H9 (cell line): ENCODE measurements around the gene GSTP1. TPM values are rescaled to one million over a fixed set of nuclear protein-coding genes. Genes with fewer than 3 reads are reported as not detected.

Experiments used
- DNase-seq: peaks from one replicate; pipeline ENCODE4 v3.0.0-alpha.2; 2017
- H2AFZ ChIP-seq: one replicate; pipeline ENCODE4 v1.6.1; 2013; ENCODE audit warnings: mild to moderate bottlenecking, low read length, control low read depth, moderate library complexity
- H2AK5ac ChIP-seq: 2 replicates; pipeline ENCODE4 v1.6.1; 2013; ENCODE audit warnings: low read length, control low read depth, mixed read lengths; ENCODE audit not compliant: insufficient read length
- H2BK120ac ChIP-seq: one replicate; pipeline ENCODE4 v1.6.1; 2013; ENCODE audit warnings: low read depth, mild to moderate bottlenecking, low read length, control low read depth, inconsistent platforms; ENCODE audit not compliant: poor library complexity, severe bottlenecking
- H2BK12ac ChIP-seq: 2 replicates; pipeline ENCODE4 v1.6.1; 2013; ENCODE audit warnings: low read length, control low read depth, mixed read lengths, low read depth; ENCODE audit not compliant: insufficient read length
- H2BK15ac ChIP-seq: 2 replicates; pipeline ENCODE4 v1.6.1; 2013; ENCODE audit warnings: low read depth, low read length, control low read depth
- H2BK20ac ChIP-seq: one replicate; pipeline ENCODE4 v1.6.1; 2013; ENCODE audit warnings: low read depth, mild to moderate bottlenecking, low read length, control low read depth, inconsistent platforms; ENCODE audit not compliant: poor library complexity, severe bottlenecking
- H2BK5ac ChIP-seq: 2 replicates; pipeline ENCODE4 v1.6.1; 2013; ENCODE audit warnings: low read length, control low read depth, mixed read lengths; ENCODE audit not compliant: insufficient read length
- H3K14ac ChIP-seq: 2 replicates; pipeline ENCODE4 v1.6.1; 2013; ENCODE audit warnings: low read length, control low read depth; ENCODE audit not compliant: insufficient read depth
- H3K18ac ChIP-seq: 2 replicates; pipeline ENCODE4 v1.6.1; 2013; ENCODE audit warnings: low read depth, mild to moderate bottlenecking, mixed read lengths, low read length, control low read depth; ENCODE audit not compliant: insufficient read length
- H3K23ac ChIP-seq: 2 replicates; pipeline ENCODE4 v1.6.1; 2013; ENCODE audit warnings: low read length, control low read depth, mixed read lengths, low read depth; ENCODE audit not compliant: insufficient read length
- H3K23me2 ChIP-seq: 2 replicates; pipeline ENCODE4 v1.6.1; 2013; ENCODE audit warnings: low read depth, mild to moderate bottlenecking, mixed read lengths, low read length, control low read depth; ENCODE audit not compliant: insufficient read length, poor library complexity, severe bottlenecking
- H3K27ac ChIP-seq: 2 replicates; pipeline ENCODE4 v1.5.1; 2013; ENCODE audit warnings: low read length, control low read depth, mixed read lengths, low read depth; ENCODE audit not compliant: insufficient read length
- H3K27me3 ChIP-seq: 2 replicates; pipeline ENCODE4 v1.6.1; 2013; ENCODE audit warnings: low read length, control low read depth, inconsistent platforms; ENCODE audit not compliant: insufficient read depth
- H3K4ac ChIP-seq: 2 replicates; pipeline ENCODE4 v1.6.1; 2013; ENCODE audit warnings: low read depth, mild to moderate bottlenecking, control low read depth, inconsistent platforms, low read length, moderate library complexity
- H3K4me1 ChIP-seq: 2 replicates; pipeline ENCODE4 v1.6.1; 2013; ENCODE audit warnings: low read length, control low read depth, inconsistent platforms; ENCODE audit not compliant: insufficient read depth
- H3K4me2 ChIP-seq: 2 replicates; pipeline ENCODE4 v1.6.1; 2013; ENCODE audit warnings: low read length, control low read depth, mixed read lengths; ENCODE audit not compliant: insufficient read length, insufficient read depth
- H3K56ac ChIP-seq: 2 replicates; pipeline ENCODE4 v1.6.1; 2013; ENCODE audit warnings: low read depth, mild to moderate bottlenecking, mixed read lengths, low read length, control low read depth; ENCODE audit not compliant: insufficient read length
- H3K79me1 ChIP-seq: 2 replicates; pipeline ENCODE4 v1.6.1; 2013; ENCODE audit warnings: low read depth, mild to moderate bottlenecking, moderate library complexity, low read length, control low read depth, inconsistent platforms; ENCODE audit not compliant: insufficient read depth, poor library complexity, severe bottlenecking
- H3K79me2 ChIP-seq: 2 replicates; pipeline ENCODE4 v1.6.1; 2013; ENCODE audit warnings: low read length, control low read depth, inconsistent platforms; ENCODE audit not compliant: insufficient read depth
- H3K9ac ChIP-seq: 2 replicates; pipeline ENCODE4 v1.6.1; 2013; ENCODE audit warnings: low read length, control low read depth, mixed read lengths; ENCODE audit not compliant: insufficient read length; ENCODE audit errors: extremely low read depth
- H3K9me3 ChIP-seq: one replicate; pipeline ENCODE4 v1.6.1; 2013; ENCODE audit warnings: low read depth, low read length, inconsistent platforms; ENCODE audit not compliant: control insufficient read depth
- H3T11ph ChIP-seq: one replicate; pipeline ENCODE4 v1.6.1; 2013; ENCODE audit warnings: mild to moderate bottlenecking, low read length, control low read depth, inconsistent platforms
- H4K20me1 ChIP-seq: one replicate; pipeline ENCODE4 v1.6.1; 2013; ENCODE audit not compliant: control insufficient read depth, insufficient read length, insufficient read depth
- H4K5ac ChIP-seq: 2 replicates; pipeline ENCODE4 v1.6.1; 2013; ENCODE audit warnings: low read depth, mild to moderate bottlenecking, mixed read lengths, low read length, control low read depth; ENCODE audit not compliant: insufficient read length
- H4K8ac ChIP-seq: replicated peaks from 2 replicates; pipeline ENCODE4 v1.6.1; 2013; ENCODE audit warnings: low read length, control low read depth, mixed read lengths, low read depth; ENCODE audit not compliant: insufficient read length
- H4K91ac ChIP-seq: 2 replicates; pipeline ENCODE4 v1.6.1; 2013; ENCODE audit warnings: low read depth, mild to moderate bottlenecking, moderate library complexity, mixed read lengths, low read length, control low read depth; ENCODE audit not compliant: insufficient read length
- H3K27ac Mint-ChIP-seq, 3 experiments: 2 replicates in 2 of 3; 3 replicates in 1 of 3; pipeline ENCODE4 v1.8.0; 2020 to 2021; ENCODE audit warnings: mixed read lengths in 3 of 3, mild to moderate bottlenecking in 1 of 3, moderate library complexity in 1 of 3
- H3K27me3 Mint-ChIP-seq: 2 replicates; pipeline ENCODE4 v1.8.0; 2021; ENCODE audit warnings: low read depth, mild to moderate bottlenecking, moderate library complexity, mixed read lengths
- H3K36me3 Mint-ChIP-seq, 3 experiments: 2 replicates in 2 of 3; 3 replicates in 1 of 3; pipeline ENCODE4 v1.8.0; 2020 to 2021; ENCODE audit warnings: low read depth in 3 of 3, mixed read lengths in 3 of 3; ENCODE audit not compliant: insufficient read depth in 1 of 3
- H3K4me1 Mint-ChIP-seq, 2 experiments: 2 replicates each; pipeline ENCODE4 v1.8.0; 2020; ENCODE audit warnings: mixed read lengths in 2 of 2
- H3K4me3 Mint-ChIP-seq, 2 experiments: 2 replicates in 1 of 2; 3 replicates in 1 of 2; pipeline ENCODE4 v1.8.0; 2020 to 2021; ENCODE audit warnings: mild to moderate bottlenecking in 2 of 2, mixed read lengths in 2 of 2, moderate library complexity in 1 of 2
- H3K9me3 Mint-ChIP-seq, 2 experiments: 2 replicates in 1 of 2; 3 replicates in 1 of 2; pipeline ENCODE4 v1.8.0; 2020; ENCODE audit warnings: mild to moderate bottlenecking in 2 of 2, mixed read lengths in 2 of 2, moderate library complexity in 1 of 2
- CTCF ChIP-seq: fragments of 200-600 bp; sonication (generic); conservative IDR thresholded peaks from 3 replicates; pipeline ENCODE4 v1.8.0; 2021; ENCODE audit warnings: antibody characterized with exemption, mild to moderate bottlenecking
- WGBS: extraction: QIAGEN DNeasy Blood & Tissue Kit; methylation state at CpG from one replicate; pipeline ENCODE4 v1.1.7; 2013; ENCODE audit warnings: missing lambda C conversion rate, low lambda C conversion rate, mixed read lengths; ENCODE audit not compliant: insufficient read length; ENCODE audit errors: extremely low coverage; 5-methylcytosine and 5-hydroxymethylcytosine counted together
- total RNA-seq: library from RNA; stranded (reverse); gene quantifications from 2 replicates; pipeline ENCODE4 v1.2.1, GENCODE V29; 2021

The GSTP1 gene
- total RNA-seq, 1 experiment from 2014 or later, result 1,469 TPM

- H3K9me3 ChIP-seq, result no peaks in the 10 kb centered on the region
- no peaks in the 10 kb centered on the region for H3K79me2 ChIP-seq
- DNase-seq, result no peak
- no peak overlapping the region for H3K9ac ChIP-seq
- no peaks in the 10 kb centered on the region for H3K79me1 ChIP-seq
- no peak overlapping the region for H2BK12ac ChIP-seq
- H3K56ac ChIP-seq, result no peak overlapping the region
- no peak overlapping the region for H2AK5ac ChIP-seq
- no peak overlapping the region for H4K91ac ChIP-seq
- no peaks in the 10 kb centered on the region for H3K4me1 ChIP-seq
- no peak overlapping the region for H2BK20ac ChIP-seq
- H3K23ac ChIP-seq, result no peak overlapping the region
- no peaks in the 10 kb centered on the region for H3K23me2 ChIP-seq
- H2BK15ac ChIP-seq, result no peak overlapping the region
- WGBS, result no CpG with 5 or more reads among the region's 3 CpGs
- H4K20me1 ChIP-seq, result peaks cover 3% of the 10 kb centered on the region
- H3T11ph ChIP-seq, result no peak overlapping the region
- Mint-ChIP-seq H3K36me3 (peaks cover 2 to 15% (median 6%) of the 10 kb centered on the region in 3 experiments; a peak in 5 of 7 replicates), H3K4me3 (no peak overlapping the region), H3K27ac (no peak overlapping the region), H3K27me3 (peaks cover 4% of the 10 kb centered on the region), H3K4me1 (peaks cover 14 to 16% of the 10 kb centered on the region in 2 experiments), H3K9me3 (peaks cover 18 to 19% of the 10 kb centered on the region in 2 experiments)
- TF ChIP-seq CTCF, result no peak
- no peak overlapping the region for H3K14ac ChIP-seq
- no peak overlapping the region for H4K5ac ChIP-seq
- H3K18ac ChIP-seq, result no peak overlapping the region
- no peaks in the 10 kb centered on the region for H3K27me3 ChIP-seq
- H2BK5ac ChIP-seq, result no peak overlapping the region
- H4K8ac ChIP-seq, result no peak overlapping the region
- no peak overlapping the region for H2BK120ac ChIP-seq
- no peak overlapping the region for H3K4me2 ChIP-seq
- no peak overlapping the region for H2AFZ ChIP-seq
- H3K27ac ChIP-seq, result no peak overlapping the region
- H3K4ac ChIP-seq, result no peak overlapping the region
Observed at GRCh38 chr11:67594480-67594879, 10.9 kb downstream of the GSTP1 start.
